Natural killer cell (primary cell): ENCODE results near the gene POC1A. TPM values are rescaled to one million over a fixed set of nuclear protein-coding genes. Genes with fewer than 3 reads are reported as not detected.

Experiments used
- ATAC-seq, 3 donors: fragments of 150-1000 bp in 2 of 3; fragments of 200-7000 bp in 1 of 3; cut with Tn5 transposase; 1 replicate in 1 of 3; 2 replicates in 2 of 3; pipeline ENCODE4 v1.10.0; 2021; ENCODE audit warnings: mild to moderate bottlenecking in 2 of 3, moderate library complexity in 2 of 3
- DNase-seq, 2 donors: peaks; one replicate each; pipeline versions ENCODE4 v3.0.0 to v3.0.0-alpha.2; 2013 to 2021; ENCODE audit warnings: mixed read lengths in 1 of 2
- H3K27ac ChIP-seq: one replicate; pipeline ENCODE4 v1.5.1; 2013; ENCODE audit warnings: mild to moderate bottlenecking, low read length
- H3K27me3 ChIP-seq: one replicate; pipeline ENCODE4 v1.6.1; 2013; ENCODE audit warnings: low read length; ENCODE audit not compliant: control insufficient read depth, insufficient read depth
- H3K36me3 ChIP-seq: one replicate; pipeline ENCODE4 v1.6.1; 2013; ENCODE audit warnings: low read length; ENCODE audit not compliant: control insufficient read depth, insufficient read depth
- H3K4me1 ChIP-seq: one replicate; pipeline ENCODE4 v1.6.1; 2013; ENCODE audit warnings: low read length; ENCODE audit not compliant: control insufficient read depth, insufficient read depth
- H3K4me3 ChIP-seq: one replicate; pipeline ENCODE4 v1.5.1; 2013; ENCODE audit warnings: low read length
- H3K9me3 ChIP-seq: one replicate; pipeline ENCODE4 v1.6.1; 2013; ENCODE audit warnings: low read length; ENCODE audit not compliant: control insufficient read depth, insufficient read depth
- H3K27ac Mint-ChIP-seq, 2 donors: one replicate each; pipeline ENCODE4 v1.8.0; 2022; ENCODE audit warnings: mild to moderate bottlenecking in 2 of 2, mixed read lengths in 2 of 2, moderate library complexity in 1 of 2
- H3K27me3 Mint-ChIP-seq, 2 donors: one replicate each; pipeline ENCODE4 v1.8.0; 2022; ENCODE audit warnings: low read depth in 2 of 2, mixed read lengths in 2 of 2
- H3K36me3 Mint-ChIP-seq: one replicate; pipeline ENCODE4 v1.8.0; 2022; ENCODE audit warnings: mixed read lengths
- H3K4me1 Mint-ChIP-seq, 2 donors: one replicate each; pipeline ENCODE4 v1.8.0; 2022; ENCODE audit warnings: mixed read lengths in 2 of 2
- H3K4me3 Mint-ChIP-seq: one replicate; pipeline ENCODE4 v1.8.0; 2022; ENCODE audit warnings: mild to moderate bottlenecking, moderate library complexity, mixed read lengths
- H3K9me3 Mint-ChIP-seq, 2 donors: one replicate each; pipeline ENCODE4 v1.8.0; 2022; ENCODE audit warnings: mixed read lengths in 2 of 2
- CTCF ChIP-seq: fragments of 200-600 bp; IDR thresholded peaks from one replicate; pipeline ENCODE4 v1.8.0; 2022; ENCODE audit warnings: antibody characterized with exemption
- WGBS: methylation state at CpG from one replicate; pipeline ENCODE4 v1.1.7; 2013; ENCODE audit warnings: missing lambda C conversion rate; ENCODE audit not compliant: insufficient coverage; 5-methylcytosine and 5-hydroxymethylcytosine counted together
- intact Hi-C: fragments of 100-400 bp; cut with micrococcal nuclease; formaldehyde crosslinking; loops from one replicate; pipeline ENCODE4 v1.14.2; 2022
- total RNA-seq, 4 donors: library from RNA; stranded (reverse); fragments of 120-200 nt in 1 of 4; gene quantifications; one replicate each; pipeline versions ENCODE4 v1.2.3 to v1.2.4, GENCODE V29; 2013 to 2022

Gene POC1A
- total RNA-seq, 3 donors from 2014 or later (not counting 1 experiment from before 2014, with no cell fraction given), result 1.3 to 2.6 (median 2.4) TPM

DNA sequence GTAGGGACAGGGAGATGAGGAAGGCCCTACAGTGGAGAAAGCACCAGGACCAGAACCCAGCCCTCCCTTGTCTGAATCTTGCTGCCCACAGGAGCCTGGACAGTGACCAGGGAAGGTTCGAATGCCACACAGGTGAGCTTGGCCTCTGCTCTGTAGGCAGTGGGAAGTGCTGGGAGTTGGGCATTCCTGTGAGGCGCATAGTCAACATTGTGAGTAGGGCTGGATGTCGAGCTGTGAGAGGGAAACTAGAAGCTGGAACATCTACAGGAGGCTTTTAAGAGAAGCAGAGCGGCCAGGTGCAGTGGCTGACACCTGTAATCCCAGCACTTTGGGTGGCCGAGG lies 23.4 kb upstream of the POC1A start:
- intact Hi-C loops, result no loop called here
- H3K9me3 Mint-ChIP-seq, result no peaks in the 10 kb centered on the region
- no peaks in the 10 kb centered on the region for H3K36me3 ChIP-seq
- ATAC-seq (no peak), DNase-seq (no peak)
- TF ChIP-seq CTCF, result no peak
- H3K4me3 ChIP-seq, result no peak overlapping the region
- no peaks in the 10 kb centered on the region for H3K27me3 Mint-ChIP-seq
- no peaks in the 10 kb centered on the region for H3K9me3 ChIP-seq
- no peaks in the 10 kb centered on the region for H3K27me3 ChIP-seq
- no peak overlapping the region for H3K27ac Mint-ChIP-seq
- H3K4me1 ChIP-seq, result peaks cover 13% of the 10 kb centered on the region
- no peak overlapping the region for H3K27ac ChIP-seq
- WGBS, result 86% methylated on average over 5 of the region's 5 CpGs
- H3K4me3 Mint-ChIP-seq, result no peak overlapping the region
- H3K4me1 Mint-ChIP-seq, result peaks cover 16 to 17% of the 10 kb centered on the region in 2 donors
- H3K36me3 Mint-ChIP-seq, result no peaks in the 10 kb centered on the region

DNA sequence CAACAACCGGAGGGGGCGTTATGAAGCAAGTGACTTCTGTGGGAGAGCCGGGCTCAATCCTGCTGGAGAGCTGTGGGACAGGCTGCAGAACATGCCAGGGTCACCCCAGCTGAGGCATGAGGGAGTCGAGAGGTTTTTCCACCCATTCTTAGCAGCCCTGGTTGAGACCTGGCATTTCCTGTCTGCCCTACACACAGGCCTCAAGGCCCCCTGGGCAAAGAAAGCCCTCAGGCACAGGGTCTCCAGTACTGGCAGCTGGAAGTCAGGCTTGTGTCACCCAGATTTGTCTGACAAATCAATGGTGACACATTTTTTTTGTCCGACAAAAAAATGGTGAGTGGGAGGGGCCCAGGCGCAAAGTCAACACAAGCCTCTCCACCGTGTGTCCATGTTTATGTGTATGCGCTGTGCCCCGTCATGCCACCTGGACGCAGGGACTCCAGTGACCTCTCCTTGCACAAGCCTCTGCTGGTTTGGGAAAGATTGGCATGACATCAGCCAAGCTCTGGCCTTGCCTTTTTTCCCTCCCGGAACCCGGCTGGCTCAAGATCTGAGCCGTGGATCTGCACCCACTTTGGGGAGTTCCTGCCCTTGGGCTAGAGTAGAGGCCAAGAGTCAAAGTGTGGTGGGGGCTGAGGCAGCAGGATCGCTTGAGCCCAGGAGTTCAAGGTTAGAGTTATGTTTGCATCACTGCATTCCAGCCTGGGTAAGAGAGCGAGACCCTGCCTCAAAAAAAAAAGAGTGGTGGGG lies 22.9 kb upstream of the POC1A start:
- H3K27me3 ChIP-seq, result no peaks in the 10 kb centered on the region
- no peaks in the 10 kb centered on the region for H3K9me3 ChIP-seq
- H3K4me3 Mint-ChIP-seq, result no peak overlapping the region
- no peak overlapping the region for H3K27ac Mint-ChIP-seq
- TF ChIP-seq CTCF, result no peak
- H3K36me3 Mint-ChIP-seq, result no peaks in the 10 kb centered on the region
- peaks cover 8% of the 10 kb centered on the region for H3K4me1 ChIP-seq
- no peaks in the 10 kb centered on the region for H3K36me3 ChIP-seq
- intact Hi-C loops, result no loop called here
- no peak overlapping the region for H3K4me3 ChIP-seq
- 90% methylated on average over 15 of the region's 15 CpGs for WGBS
- no peak for DNase-seq
- no peak for ATAC-seq
- peaks cover 10 to 11% of the 10 kb centered on the region in 2 donors for H3K4me1 Mint-ChIP-seq
- no peak overlapping the region for H3K27ac ChIP-seq
- H3K9me3 Mint-ChIP-seq, result no peaks in the 10 kb centered on the region
- H3K27me3 Mint-ChIP-seq, result no peaks in the 10 kb centered on the region

- Mint-ChIP-seq H3K9me3 (no peaks in the 10 kb centered on the region), H3K4me1 (peaks cover 2 to 5% of the 10 kb centered on the region in 2 donors), H3K27ac (no peak overlapping the region), H3K27me3 (no peaks in the 10 kb centered on the region), H3K36me3 (no peaks in the 10 kb centered on the region), H3K4me3 (no peak overlapping the region)
- intact Hi-C loops, result no loop called here
- TF ChIP-seq CTCF, result no peak
- no peak for DNase-seq
- no peak for ATAC-seq
- Histone ChIP-seq H3K27ac (no peak overlapping the region), H3K4me1 (no peaks in the 10 kb centered on the region), H3K36me3 (no peaks in the 10 kb centered on the region), H3K9me3 (no peaks in the 10 kb centered on the region), H3K27me3 (no peaks in the 10 kb centered on the region), H3K4me3 (no peak overlapping the region)
- 89% methylated on average over 8 of the region's 8 CpGs for WGBS
Observed at GRCh38 chr3:52176180-52176752, 22.0 kb upstream of the POC1A start.
